ENCODE data around the gene COX6B1.
"Not testable (repeated sequence)": the region's sequence is repeated elsewhere in the genome, so short reads cannot be mapped to it uniquely, and the experiment has no call there.

COX6B1 gene

GRCh38 chr19:35636651-35637050 is 11.5 kb upstream of the COX6B1 start:
- no peak for DNase-seq

GRCh38 chr19:35637165-35637564 is 11.0 kb upstream of the COX6B1 start:
- DNase-seq, result no peak

- no peak for DNase-seq
Observed at GRCh38 chr19:35639321-35639639, 8.8 kb upstream of the COX6B1 start.

- no peak for DNase-seq
Observed at GRCh38 chr19:35639863-35640262, 8.3 kb upstream of the COX6B1 start.

- no peak for DNase-seq
Observed at GRCh38 chr19:35641515-35642151, 6.5 kb upstream of the COX6B1 start, which contains the start of gene ETV2. Gene ETV2, plus strand, starts transcription at chr19:35641745. Its CDS starts 716 bp downstream, at chr19:35642461.

- DNase-seq, result no peak
Observed at GRCh38 chr19:35642312-35642711, 5.8 kb upstream of the COX6B1 start.

GRCh38 chr19:35642798-35643254 is 5.3 kb upstream of the COX6B1 start:
- no peak for DNase-seq

GRCh38 chr19:35643255-35644205 is 4.6 kb upstream of the COX6B1 start:
- DNase-seq, result peak; percentile 12 to 62

- peak; percentile 50 to 64 for DNase-seq
Observed at GRCh38 chr19:35644206-35644986, 3.7 kb upstream of the COX6B1 start.

- DNase-seq, result peak; percentile 38 to 39
Observed at GRCh38 chr19:35644987-35645679, 3.0 kb upstream of the COX6B1 start.

- DNase-seq, result no peak
Observed at GRCh38 chr19:35645680-35646511, 2.2 kb upstream of the COX6B1 start.

GRCh38 chr19:35650581-35650980 is 2.5 kb downstream of the COX6B1 start:
- no peak for DNase-seq

GRCh38 chr19:35654828-35655227 is 6.7 kb downstream of the COX6B1 start:
- not testable (repeated sequence) for DNase-seq

GRCh38 chr19:35655600-35655999 is 7.5 kb downstream of the COX6B1 start:
- no peak for DNase-seq

- DNase-seq, result no peak
Observed at GRCh38 chr19:35656700-35657099, 8.6 kb downstream of the COX6B1 start.

GRCh38 chr19:35657904-35658700 is 10.0 kb downstream of the COX6B1 start:
- DNase-seq, result no peak

- DNase-seq, result no peak
Observed at GRCh38 chr19:35661995-35662340, 13.8 kb downstream of the COX6B1 start.

- no peak for DNase-seq
Observed at GRCh38 chr19:35663981-35664380, 15.9 kb downstream of the COX6B1 start.

- no peak for DNase-seq
Observed at GRCh38 chr19:35665157-35665556, 17.0 kb downstream of the COX6B1 start.

GRCh38 chr19:35665604-35666003 is 17.5 kb downstream of the COX6B1 start:
- DNase-seq, result no peak

Data from hippocampal formation (tissue), 2 donors.